Activated CD4-positive, alpha-beta T cell treated with anti-CD3 and anti-CD28 coated beads for 4 hours (primary cell): ENCODE results near the gene CFP.

Experiments
- DNase-seq, 2 donors: peaks; one replicate each; pipeline ENCODE4 v3.0.0-alpha.2; 2020

The CFP gene

GRCh38 chrX:47573341-47574075, 56.2 kb downstream of the CFP start:
- no peak for DNase-seq
